Mesendoderm (in vitro differentiated cells): Measurements from ENCODE around the gene OSBPL8.

Source experiments
- DNase-seq: peaks from one replicate; pipeline ENCODE4 v3.0.0; 2013
- H2AK5ac ChIP-seq: 2 replicates; pipeline ENCODE4 v1.6.1; 2013; ENCODE audit warnings: low read length, inconsistent platforms
- H2BK120ac ChIP-seq: 2 replicates; pipeline ENCODE4 v1.6.1; 2013; ENCODE audit warnings: low read depth, mild to moderate bottlenecking, low read length, moderate library complexity, mixed read lengths
- H2BK15ac ChIP-seq: replicated peaks from 2 replicates; pipeline ENCODE4 v1.6.1; 2013; ENCODE audit warnings: low read depth, mild to moderate bottlenecking, moderate library complexity
- H2BK5ac ChIP-seq: 2 replicates; pipeline ENCODE4 v1.6.1; 2013; ENCODE audit warnings: low read length, inconsistent platforms
- H3K18ac ChIP-seq: 2 replicates; pipeline ENCODE4 v1.6.1; 2013; ENCODE audit warnings: mild to moderate bottlenecking, low read length, mixed read lengths
- H3K23ac ChIP-seq: one replicate; pipeline ENCODE4 v1.6.1; 2013; ENCODE audit warnings: low read length
- H3K27ac ChIP-seq: 2 replicates; pipeline ENCODE4 v1.5.1; 2013; ENCODE audit warnings: low read depth, mild to moderate bottlenecking, inconsistent platforms, low read length, moderate library complexity
- H3K27me3 ChIP-seq: 2 replicates; pipeline ENCODE4 v1.6.1; 2013; ENCODE audit warnings: low read length, control low read depth, mild to moderate bottlenecking, inconsistent platforms; ENCODE audit not compliant: insufficient read depth, poor library complexity
- H3K36me3 ChIP-seq: 2 replicates; pipeline ENCODE4 v1.6.1; 2013; ENCODE audit warnings: low read length, inconsistent platforms; ENCODE audit not compliant: control insufficient read depth, insufficient read depth
- H3K4ac ChIP-seq: one replicate; pipeline ENCODE4 v1.6.1; 2013; ENCODE audit warnings: low read depth, mild to moderate bottlenecking, low read length, moderate library complexity
- H3K4me1 ChIP-seq: 2 replicates; pipeline ENCODE4 v1.6.1; 2013; ENCODE audit warnings: low read depth, low read length, inconsistent platforms; ENCODE audit not compliant: control insufficient read depth
- H3K4me2 ChIP-seq: 2 replicates; pipeline ENCODE4 v1.6.1; 2013; ENCODE audit warnings: low read length
- H3K4me3 ChIP-seq: 2 replicates; pipeline ENCODE4 v1.5.1; 2013; ENCODE audit warnings: mild to moderate bottlenecking, low read length
- H3K56ac ChIP-seq: one replicate; pipeline ENCODE4 v1.6.1; 2013; ENCODE audit warnings: low read length
- H3K79me1 ChIP-seq: 2 replicates; pipeline ENCODE4 v1.6.1; 2013; ENCODE audit warnings: low read length, inconsistent platforms
- H3K79me2 ChIP-seq: 2 replicates; pipeline ENCODE4 v1.6.1; 2013; ENCODE audit warnings: mild to moderate bottlenecking, low read length; ENCODE audit not compliant: control insufficient read depth, insufficient read depth
- H3K9ac ChIP-seq: 2 replicates; pipeline ENCODE4 v1.6.1; 2013; ENCODE audit warnings: low read length, inconsistent platforms
- H4K5ac ChIP-seq: one replicate; pipeline ENCODE4 v1.6.1; 2013; ENCODE audit warnings: low read length
- H4K8ac ChIP-seq: one replicate; pipeline ENCODE4 v1.6.1; 2013; ENCODE audit warnings: low read depth, mild to moderate bottlenecking, control low read depth, low read length, moderate library complexity
- WGBS: extraction: QIAGEN DNeasy Blood & Tissue Kit; methylation state at CpG from one replicate; pipeline ENCODE4 v1.1.7; 2013; ENCODE audit warnings: low lambda C conversion rate, missing lambda C conversion rate; ENCODE audit not compliant: insufficient coverage; ENCODE audit errors: extremely low coverage; 5-methylcytosine and 5-hydroxymethylcytosine counted together

The OSBPL8 gene

DNA sequence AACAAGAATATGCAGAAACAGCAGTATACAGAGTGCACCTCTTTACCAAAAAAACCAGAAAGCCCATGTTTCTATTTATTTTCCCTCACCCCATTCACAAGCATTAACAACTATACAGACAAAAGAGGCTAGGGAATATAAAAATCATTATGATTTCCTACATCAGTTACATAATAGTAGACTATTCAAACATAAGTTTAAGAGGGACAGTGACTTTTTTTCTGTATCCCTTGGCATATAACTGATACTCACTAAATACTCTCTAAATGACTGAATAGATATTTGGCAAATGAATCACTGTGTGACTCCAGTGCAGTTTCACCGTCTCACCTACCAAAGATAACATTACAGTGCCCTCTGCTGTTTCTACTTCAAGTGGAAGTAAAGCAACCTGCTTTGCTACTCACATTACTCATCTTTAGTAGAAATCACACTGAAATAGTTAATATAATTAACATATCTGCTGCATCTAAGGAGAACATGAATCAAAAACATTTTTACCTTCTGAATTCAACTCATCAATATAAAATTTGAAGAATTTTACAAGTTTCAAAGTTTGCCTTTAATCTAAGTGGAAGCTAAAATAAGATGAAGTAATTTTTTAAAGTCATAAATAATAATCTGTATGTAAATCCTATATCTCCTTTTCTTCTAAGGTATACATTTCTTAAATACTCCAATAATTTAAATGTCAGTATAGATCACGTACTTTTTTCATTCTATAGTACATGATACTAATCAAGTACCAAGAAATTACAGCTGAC lies 103.8 kb downstream of the OSBPL8 start:
- no peak overlapping the region for H4K8ac ChIP-seq
- no peak overlapping the region for H2AK5ac ChIP-seq
- 100% methylated on average over 1 of the region's 2 CpGs for WGBS
- no peaks in the 10 kb centered on the region for H3K79me1 ChIP-seq
- DNase-seq, result peak; percentile 90
- H3K79me2 ChIP-seq, result no peaks in the 10 kb centered on the region
- no peak overlapping the region for H2BK15ac ChIP-seq
- no peak overlapping the region for H3K56ac ChIP-seq
- H3K36me3 ChIP-seq, result no peaks in the 10 kb centered on the region
- no peaks in the 10 kb centered on the region for H3K27me3 ChIP-seq
- no peak overlapping the region for H2BK120ac ChIP-seq
- no peaks in the 10 kb centered on the region for H3K4me1 ChIP-seq
- no peak overlapping the region for H3K23ac ChIP-seq
- no peak overlapping the region for H3K27ac ChIP-seq
- H3K18ac ChIP-seq, result no peak overlapping the region
- no peak overlapping the region for H3K4me3 ChIP-seq
- no peak overlapping the region for H4K5ac ChIP-seq
- no peak overlapping the region for H3K9ac ChIP-seq
- H3K4ac ChIP-seq, result no peak overlapping the region
- no peak overlapping the region for H3K4me2 ChIP-seq
- H2BK5ac ChIP-seq, result no peak overlapping the region

GRCh38 chr12:76451528-76451927 lies 108.0 kb downstream of the OSBPL8 start:
- Histone ChIP-seq H3K79me1 (no peaks in the 10 kb centered on the region), H3K4me1 (no peaks in the 10 kb centered on the region), H3K56ac (no peak overlapping the region), H2BK120ac (no peak overlapping the region), H3K27me3 (no peaks in the 10 kb centered on the region), H2BK5ac (no peak overlapping the region), H3K4me2 (no peak overlapping the region), H2BK15ac (no peak overlapping the region), H3K9ac (no peak overlapping the region), H4K8ac (no peak overlapping the region), H3K27ac (no peak overlapping the region), H3K36me3 (no peaks in the 10 kb centered on the region), H4K5ac (no peak overlapping the region), H3K4me3 (no peak overlapping the region), H2AK5ac (no peak overlapping the region), H3K79me2 (no peaks in the 10 kb centered on the region), H3K18ac (no peak overlapping the region), H3K23ac (no peak overlapping the region), H3K4ac (no peak overlapping the region)
- DNase-seq, result no peak
- no CpG with 5 or more reads among the region's 6 CpGs for WGBS

DNA sequence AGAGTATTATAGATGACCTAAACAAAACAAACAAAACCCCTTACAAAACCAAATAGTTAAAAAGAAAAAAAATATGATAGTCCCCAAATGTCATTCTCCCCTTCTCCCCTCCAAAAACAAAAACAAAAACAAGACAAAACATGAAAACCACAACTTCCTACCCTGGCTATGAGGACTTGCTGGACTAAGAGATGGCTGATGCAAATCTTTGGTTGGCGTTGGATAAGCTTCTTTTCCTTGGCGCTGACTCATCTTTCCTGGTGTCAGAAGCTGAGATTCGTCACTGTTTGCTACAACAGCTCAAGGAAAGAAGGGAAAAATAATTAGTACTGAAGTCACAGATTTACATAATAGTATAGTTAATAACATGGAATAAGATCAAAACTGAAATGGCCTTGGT lies 108.9 kb downstream of the OSBPL8 start:
- Histone ChIP-seq H2AK5ac (no peak overlapping the region), H3K18ac (no peak overlapping the region), H3K4ac (no peak overlapping the region), H2BK5ac (no peak overlapping the region), H4K5ac (no peak overlapping the region), H3K27ac (no peak overlapping the region), H3K56ac (no peak overlapping the region), H3K79me1 (no peaks in the 10 kb centered on the region), H3K36me3 (no peaks in the 10 kb centered on the region), H3K4me1 (no peaks in the 10 kb centered on the region), H4K8ac (no peak overlapping the region), H3K4me2 (no peak overlapping the region), H3K23ac (no peak overlapping the region), H3K27me3 (no peaks in the 10 kb centered on the region), H3K79me2 (no peaks in the 10 kb centered on the region), H3K4me3 (no peak overlapping the region), H2BK15ac (no peak overlapping the region), H2BK120ac (no peak overlapping the region), H3K9ac (no peak overlapping the region)
- no CpG with 5 or more reads among the region's 3 CpGs for WGBS
- peak; percentile 64 for DNase-seq

GRCh38 chr12:76449993-76450392 lies 109.6 kb downstream of the OSBPL8 start:
- H3K27ac ChIP-seq, result no peak overlapping the region
- H3K9ac ChIP-seq, result no peak overlapping the region
- no peak overlapping the region for H2BK5ac ChIP-seq

GRCh38 chr12:76449583-76449982 lies 110.0 kb downstream of the OSBPL8 start:
- peaks cover 1% of the 10 kb centered on the region for H3K79me1 ChIP-seq
- H3K9ac ChIP-seq, result no peak overlapping the region
- H3K56ac ChIP-seq, result no peak overlapping the region
- H4K8ac ChIP-seq, result no peak overlapping the region
- H2BK120ac ChIP-seq, result no peak overlapping the region
- H3K23ac ChIP-seq, result no peak overlapping the region
- no peaks in the 10 kb centered on the region for H3K4me1 ChIP-seq
- H3K79me2 ChIP-seq, result no peaks in the 10 kb centered on the region
- DNase-seq, result no peak
- no peak overlapping the region for H3K4me3 ChIP-seq
- no peaks in the 10 kb centered on the region for H3K36me3 ChIP-seq
- H3K27me3 ChIP-seq, result no peaks in the 10 kb centered on the region
- H2BK15ac ChIP-seq, result no peak overlapping the region
- H3K18ac ChIP-seq, result no peak overlapping the region
- H3K4ac ChIP-seq, result no peak overlapping the region
- no peak overlapping the region for H4K5ac ChIP-seq
- H3K4me2 ChIP-seq, result no peak overlapping the region
- no CpG with 5 or more reads among the region's 2 CpGs for WGBS
- H2BK5ac ChIP-seq, result no peak overlapping the region
- H3K27ac ChIP-seq, result no peak overlapping the region
- H2AK5ac ChIP-seq, result no peak overlapping the region

More at GRCh38 chr12:76449993-76450392, 109.6 kb downstream of the OSBPL8 start:
- Histone ChIP-seq H2AK5ac (no peak overlapping the region), H2BK15ac (no peak overlapping the region), H4K5ac (no peak overlapping the region), H3K4ac (no peak overlapping the region), H3K27me3 (no peaks in the 10 kb centered on the region), H3K36me3 (no peaks in the 10 kb centered on the region), H2BK120ac (no peak overlapping the region), H3K56ac (no peak overlapping the region), H3K4me1 (no peaks in the 10 kb centered on the region), H3K23ac (no peak overlapping the region), H3K4me2 (no peak overlapping the region), H3K79me2 (no peaks in the 10 kb centered on the region), H3K79me1 (peaks cover 1% of the 10 kb centered on the region), H3K4me3 (no peak overlapping the region), H4K8ac (no peak overlapping the region), H3K18ac (no peak overlapping the region)
- no CpG with 5 or more reads among the region's 3 CpGs for WGBS
- DNase-seq, result no peak

GRCh38 chr12:76449016-76449415 lies 110.6 kb downstream of the OSBPL8 start:
- H3K4me2 ChIP-seq, result no peak overlapping the region
- no peaks in the 10 kb centered on the region for H3K27me3 ChIP-seq
- no peak overlapping the region for H3K23ac ChIP-seq
- no peak overlapping the region for H3K9ac ChIP-seq
- DNase-seq, result no peak
- no peak overlapping the region for H3K4ac ChIP-seq
- H2BK120ac ChIP-seq, result no peak overlapping the region
- H2BK15ac ChIP-seq, result no peak overlapping the region
- no peak overlapping the region for H2AK5ac ChIP-seq
- H4K8ac ChIP-seq, result no peak overlapping the region
- H3K36me3 ChIP-seq, result no peaks in the 10 kb centered on the region
- H3K27ac ChIP-seq, result no peak overlapping the region
- H3K79me1 ChIP-seq, result peaks cover 1% of the 10 kb centered on the region
- H3K79me2 ChIP-seq, result no peaks in the 10 kb centered on the region
- no peaks in the 10 kb centered on the region for H3K4me1 ChIP-seq
- H2BK5ac ChIP-seq, result no peak overlapping the region
- H3K4me3 ChIP-seq, result no peak overlapping the region
- H4K5ac ChIP-seq, result no peak overlapping the region
- no CpG with 5 or more reads among the region's 1 CpG for WGBS
- no peak overlapping the region for H3K18ac ChIP-seq
- no peak overlapping the region for H3K56ac ChIP-seq
